ENCODE results near the gene LRRFIP1. TPM values are rescaled to one million over a fixed set of nuclear protein-coding genes. Genes with fewer than 3 reads are reported as not detected.

Gene LRRFIP1
- total RNA-seq, 1 donor from 2014 or later, result 115 TPM

GRCh38 chr2:237733677-237734300 is 106.4 kb downstream of the LRRFIP1 start:
- no peak for FAIRE-seq

GRCh38 chr2:237734905-237735623 is 107.7 kb downstream of the LRRFIP1 start:
- FAIRE-seq, result no peak

More at GRCh38 chr2:237733677-237734300, 106.4 kb downstream of the LRRFIP1 start:
- no peaks in the 10 kb centered on the region for H3K27me3 ChIP-seq (ENCODE audit: control insufficient read depth, insufficient read depth, low read length)
- H3K36me3 ChIP-seq (ENCODE audit: control insufficient read depth, insufficient read depth, low read length), result peaks cover 21% of the 10 kb centered on the region
- no peak for DNase-seq (ENCODE audit: low read depth)
- H3K4me3 ChIP-seq (ENCODE audit: low read depth, low read length), result no peak overlapping the region
- no peak for TF ChIP-seq CTCF (IDR thresholded peaks at IDR 0.05; ENCODE audit: insufficient read depth, low read length, severe bottlenecking)

GRCh38 chr2:237735798-237736197 is 108.4 kb downstream of the LRRFIP1 start:
- Histone ChIP-seq H3K4me3 (ENCODE audit: low read depth, low read length) (no peak overlapping the region), H3K36me3 (ENCODE audit: control insufficient read depth, insufficient read depth, low read length) (peaks cover 23% of the 10 kb centered on the region), H3K27me3 (ENCODE audit: control insufficient read depth, insufficient read depth, low read length) (no peaks in the 10 kb centered on the region)
- FAIRE-seq, result no peak
- no peak for DNase-seq (ENCODE audit: low read depth)
- TF ChIP-seq CTCF (IDR thresholded peaks at IDR 0.05; ENCODE audit: insufficient read depth, low read length, severe bottlenecking), result no peak

More at GRCh38 chr2:237734905-237735623, 107.7 kb downstream of the LRRFIP1 start:
- no peaks in the 10 kb centered on the region for H3K27me3 ChIP-seq (ENCODE audit: control insufficient read depth, insufficient read depth, low read length)
- H3K36me3 ChIP-seq (ENCODE audit: control insufficient read depth, insufficient read depth, low read length), result peaks cover 21% of the 10 kb centered on the region
- no peak overlapping the region for H3K4me3 ChIP-seq (ENCODE audit: low read depth, low read length)
- TF ChIP-seq CTCF (IDR thresholded peaks at IDR 0.05; ENCODE audit: insufficient read depth, low read length, severe bottlenecking), result no peak
- DNase-seq (ENCODE audit: low read depth), result no peak

GRCh38 chr2:237736783-237737182 is 109.4 kb downstream of the LRRFIP1 start:
- no peak overlapping the region for H3K4me3 ChIP-seq (ENCODE audit: low read depth, low read length)
- H3K36me3 ChIP-seq (ENCODE audit: control insufficient read depth, insufficient read depth, low read length), result peaks cover 24% of the 10 kb centered on the region
- H3K27me3 ChIP-seq (ENCODE audit: control insufficient read depth, insufficient read depth, low read length), result no peaks in the 10 kb centered on the region
- no peak for TF ChIP-seq CTCF (IDR thresholded peaks at IDR 0.05; ENCODE audit: insufficient read depth, low read length, severe bottlenecking)
- DNase-seq (ENCODE audit: low read depth), result no peak
- no peak for FAIRE-seq

- no peak for DNase-seq (ENCODE audit: low read depth)
- Histone ChIP-seq H3K36me3 (ENCODE audit: control insufficient read depth, insufficient read depth, low read length) (peaks cover 24% of the 10 kb centered on the region), H3K27me3 (ENCODE audit: control insufficient read depth, insufficient read depth, low read length) (no peaks in the 10 kb centered on the region), H3K4me3 (ENCODE audit: low read depth, low read length) (no peak overlapping the region)
- no peak for TF ChIP-seq CTCF (IDR thresholded peaks at IDR 0.05; ENCODE audit: insufficient read depth, low read length, severe bottlenecking)
- FAIRE-seq, result no peak
Measured at GRCh38 chr2:237737196-237737865, 109.9 kb downstream of the LRRFIP1 start.

Data from bronchial epithelial cell (primary cell).